ENCODE measurements around the gene SCN5A.
"Not testable (repeated sequence)": the region's sequence is repeated elsewhere in the genome, so short reads cannot be mapped to it uniquely, and the experiment has no call there.

SCN5A gene

GRCh38 chr3:38580450-38581382 lies 68.8 kb downstream of the SCN5A start:
- in situ Hi-C loops (cut with MboI; ENCODE audit: low sequenced_read_pairs), result no loop called here

GRCh38 chr3:38579551-38580449 lies 69.7 kb downstream of the SCN5A start:
- in situ Hi-C loops (cut with MboI; ENCODE audit: low sequenced_read_pairs), result no loop called here

GRCh38 chr3:38579141-38579540 lies 70.3 kb downstream of the SCN5A start:
- in situ Hi-C loops (cut with MboI; ENCODE audit: low sequenced_read_pairs), result no loop called here

- in situ Hi-C loops (cut with MboI; ENCODE audit: low sequenced_read_pairs), result no loop called here
Observed at GRCh38 chr3:38578551-38578950, 70.9 kb downstream of the SCN5A start.

GRCh38 chr3:38578081-38578475 lies 71.4 kb downstream of the SCN5A start:
- in situ Hi-C loops (cut with MboI; ENCODE audit: low sequenced_read_pairs), result no loop called here

GRCh38 chr3:38577371-38578080 lies 72.0 kb downstream of the SCN5A start:
- in situ Hi-C loops (cut with MboI; ENCODE audit: low sequenced_read_pairs), result no loop called here

GRCh38 chr3:38576526-38577370 lies 72.7 kb downstream of the SCN5A start:
- in situ Hi-C loops (cut with MboI; ENCODE audit: low sequenced_read_pairs), result no loop called here

- in situ Hi-C loops (cut with MboI; ENCODE audit: low sequenced_read_pairs), result no loop called here
Observed at GRCh38 chr3:38576131-38576525, 73.4 kb downstream of the SCN5A start.

- in situ Hi-C loops (cut with MboI; ENCODE audit: low sequenced_read_pairs), result no loop called here
Observed at GRCh38 chr3:38575279-38575843, 74.1 kb downstream of the SCN5A start.

- in situ Hi-C loops (cut with MboI; ENCODE audit: low sequenced_read_pairs), result no loop called here
Observed at GRCh38 chr3:38574411-38575278, 74.8 kb downstream of the SCN5A start.

- in situ Hi-C loops (cut with MboI; ENCODE audit: low sequenced_read_pairs), result no loop called here
Observed at GRCh38 chr3:38573556-38573955, 75.9 kb downstream of the SCN5A start.

GRCh38 chr3:38573111-38573510 lies 76.4 kb downstream of the SCN5A start:
- in situ Hi-C loops (cut with MboI; ENCODE audit: low sequenced_read_pairs), result no loop called here

- in situ Hi-C loops (cut with MboI; ENCODE audit: low sequenced_read_pairs), result no loop called here
Observed at GRCh38 chr3:38567498-38567897, 82.0 kb downstream of the SCN5A start.

- in situ Hi-C loops (cut with MboI; ENCODE audit: low sequenced_read_pairs), result not testable (repeated sequence)
Observed at GRCh38 chr3:38566794-38567193, 82.7 kb downstream of the SCN5A start.

- in situ Hi-C loops (cut with MboI; ENCODE audit: low sequenced_read_pairs), result no loop called here
Observed at GRCh38 chr3:38566215-38566528, 83.3 kb downstream of the SCN5A start.

- in situ Hi-C loops (cut with MboI; ENCODE audit: low sequenced_read_pairs), result no loop called here
Observed at GRCh38 chr3:38565339-38566214, 83.9 kb downstream of the SCN5A start.

- in situ Hi-C loops (cut with MboI; ENCODE audit: low sequenced_read_pairs), result no loop called here
Observed at GRCh38 chr3:38564631-38565338, 84.7 kb downstream of the SCN5A start.

All from HL-60/S4 treated with retinoic acid at 250 ng/mL for 4 days and 3 days (cell line).